A204.1 (cell line): ENCODE measurements around the gene LPAR5.
A peak's percentile ranks its signal among the peaks of the same experiment; 100 is the strongest.

ENCODE experiments used
- FAIRE-seq: peaks from 2 replicates; lab custom pipeline; 2012; peaks lifted over from hg19 to GRCh38; lab: Jason Lieb, UNC

LPAR5 gene

GRCh38 chr12:6635856-6636531 lies at the start of gene LPAR5:
LPAR5 (minus strand) TSS chr12:6635959; CDS start chr12:6621248, 14,711 bp downstream.
- FAIRE-seq: no peak

- no peak for FAIRE-seq
Measured at GRCh38 chr12:6684609-6685008, 48.9 kb upstream of the LPAR5 start.

DNA sequence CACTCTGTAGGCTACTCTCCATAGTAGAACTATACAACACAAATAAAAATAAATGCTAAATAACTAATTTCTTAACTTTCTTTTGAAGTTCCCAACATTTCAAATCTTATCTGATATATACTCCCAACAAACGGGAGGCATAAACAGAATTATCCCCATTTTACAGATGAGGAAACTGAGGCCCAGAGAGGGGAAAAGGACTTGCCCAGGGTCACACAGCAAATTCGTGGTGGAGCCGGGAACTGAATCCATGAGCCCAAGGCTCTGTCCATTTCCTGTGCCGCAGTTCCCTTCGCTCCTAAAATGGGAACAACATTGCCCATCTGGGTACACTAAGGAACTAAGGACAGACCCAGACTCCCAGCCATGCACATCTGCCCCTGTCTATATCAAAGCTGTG lies 41.2 kb upstream of the LPAR5 start:
- no peak for FAIRE-seq

- FAIRE-seq: no peak
Measured at GRCh38 chr12:6672143-6672542, 36.4 kb upstream of the LPAR5 start.

GRCh38 chr12:6667559-6668210 lies 31.9 kb upstream of the LPAR5 start:
- no peak for FAIRE-seq

DNA sequence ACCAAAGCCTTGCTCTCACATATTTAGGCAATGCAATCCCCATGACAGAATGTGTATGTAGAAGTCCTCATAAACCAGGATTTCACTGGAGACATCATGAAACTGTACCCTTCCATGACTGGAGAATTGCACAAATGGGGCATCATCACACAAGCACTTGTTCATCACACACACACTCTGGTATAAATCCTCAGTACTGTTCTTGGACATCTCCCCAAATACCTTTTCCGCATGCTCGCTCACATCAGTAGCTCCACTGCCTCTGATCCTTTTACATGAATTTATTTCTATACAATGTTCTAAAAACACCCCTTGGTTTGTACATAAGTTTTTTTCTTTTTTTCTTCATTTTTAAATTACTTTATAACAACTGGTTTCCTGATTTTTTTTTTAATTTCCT lies 30.5 kb upstream of the LPAR5 start:
- FAIRE-seq: no peak

DNA sequence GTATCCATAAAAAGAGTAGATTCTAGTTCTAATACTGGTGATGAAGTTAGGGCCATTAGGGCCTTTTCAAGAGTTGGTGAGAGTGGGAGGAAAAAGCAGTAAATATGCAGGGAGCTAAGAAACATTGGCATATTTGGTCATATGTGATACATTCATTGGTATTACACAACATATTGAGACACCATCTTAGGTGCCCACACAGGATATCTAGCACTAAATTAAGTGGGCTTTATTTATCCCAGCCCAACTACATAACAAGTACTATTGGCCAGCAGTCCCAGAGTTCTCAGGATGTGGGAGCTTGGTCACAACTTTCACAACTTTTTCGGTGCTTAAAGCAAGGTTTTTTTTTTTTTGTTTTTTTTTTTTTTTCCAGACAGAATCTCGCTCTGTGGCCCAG lies 29.1 kb upstream of the LPAR5 start:
- no peak for FAIRE-seq

DNA sequence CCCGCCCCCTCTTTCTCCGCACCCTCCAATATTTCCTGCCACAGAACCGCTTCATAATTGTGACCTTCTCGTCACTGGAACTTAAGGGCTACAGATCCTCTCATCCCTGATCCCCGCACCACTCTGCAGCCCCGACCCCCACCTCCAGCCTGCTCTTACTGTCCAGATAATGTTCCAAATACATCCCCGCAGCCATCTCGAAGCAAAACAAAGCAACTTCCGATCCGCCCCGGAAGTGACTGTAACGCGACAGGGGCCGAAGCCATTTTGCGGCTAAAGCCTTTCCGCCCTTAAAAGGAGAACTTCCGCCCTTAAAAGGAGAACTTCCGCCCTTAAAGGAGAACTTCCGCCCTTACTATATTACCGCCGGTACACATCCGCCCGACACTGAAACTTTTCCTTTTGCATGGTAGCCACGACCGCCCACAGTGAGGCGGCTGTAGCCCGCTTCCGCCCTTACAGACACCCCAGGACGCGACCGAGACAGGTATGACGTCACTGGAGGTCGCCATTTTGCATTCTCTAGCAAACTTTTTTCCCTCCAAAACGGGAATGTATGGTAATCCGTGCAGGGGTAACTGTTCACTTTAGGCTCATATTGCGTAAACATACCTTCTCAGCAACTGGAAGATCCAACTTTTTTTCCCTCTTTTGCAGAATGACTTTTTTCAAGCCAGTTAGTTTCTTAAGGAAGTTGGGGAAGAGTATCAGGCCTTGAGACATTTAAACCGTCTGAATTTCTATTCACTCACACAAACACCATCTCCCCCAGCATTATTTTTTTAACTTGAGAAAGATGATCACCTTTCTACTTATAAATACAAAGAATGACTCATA lies 27.4 kb upstream of the LPAR5 start, which contains the start of gene ING4:
Gene ING4, minus strand, starts transcription at position 214 of the 837 bp plus-strand sequence. Its CDS starts 18 bp downstream, at position 196.
- peak; percentile 98 for FAIRE-seq

DNA sequence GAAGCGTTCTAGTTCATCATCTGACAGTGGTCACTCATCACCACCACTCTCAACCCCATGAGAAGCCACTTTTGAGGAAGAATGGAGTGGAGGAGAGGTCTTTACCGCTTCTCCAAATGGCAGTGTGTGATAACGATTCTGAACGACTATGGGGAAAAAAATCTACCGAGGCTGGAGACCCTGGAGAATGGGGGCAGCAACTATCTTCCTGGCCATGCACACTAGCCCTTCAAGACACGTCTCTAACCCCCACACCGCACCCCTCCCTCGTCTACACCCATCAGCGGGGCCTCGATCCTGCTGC lies 26.8 kb upstream of the LPAR5 start:
- FAIRE-seq: no peak

DNA sequence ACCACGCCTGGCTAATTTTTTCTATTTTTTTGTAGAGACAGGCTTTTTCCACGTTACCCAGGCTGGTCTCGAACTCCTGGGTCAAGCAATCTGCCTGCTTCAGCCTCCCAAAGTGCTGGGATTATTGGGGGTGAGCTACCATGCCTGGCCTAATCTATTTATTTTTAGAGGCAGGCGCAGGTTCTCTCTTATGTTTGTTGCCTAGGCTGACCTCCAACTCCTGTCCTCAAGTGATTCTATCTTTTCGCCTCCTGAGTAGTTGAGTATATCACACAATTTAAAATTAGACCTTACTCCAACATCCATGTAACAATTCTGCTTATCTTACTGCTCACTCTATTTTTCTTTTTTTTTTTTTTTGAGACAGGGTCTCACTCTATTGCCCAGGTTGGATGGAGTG lies 18.2 kb upstream of the LPAR5 start:
- FAIRE-seq: no peak

DNA sequence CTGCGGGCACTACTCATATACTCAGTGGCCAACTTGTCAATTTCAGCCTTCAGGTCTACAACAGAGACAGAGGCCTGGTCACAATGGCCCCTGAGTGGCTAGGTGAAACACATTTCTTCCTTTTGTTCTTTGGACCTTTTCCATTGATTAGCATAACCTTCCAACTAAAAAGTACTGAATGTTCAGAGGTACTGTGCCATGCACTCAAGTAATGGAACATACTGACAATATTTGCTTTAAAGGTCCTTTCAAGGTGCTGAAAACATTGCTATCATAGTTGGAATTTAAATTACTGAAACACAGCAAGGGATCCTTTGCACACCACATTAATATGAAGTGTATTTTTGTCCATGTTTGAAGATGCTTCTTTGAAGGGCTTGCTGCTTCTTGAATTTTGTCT lies 17.6 kb upstream of the LPAR5 start:
- no peak for FAIRE-seq

DNA sequence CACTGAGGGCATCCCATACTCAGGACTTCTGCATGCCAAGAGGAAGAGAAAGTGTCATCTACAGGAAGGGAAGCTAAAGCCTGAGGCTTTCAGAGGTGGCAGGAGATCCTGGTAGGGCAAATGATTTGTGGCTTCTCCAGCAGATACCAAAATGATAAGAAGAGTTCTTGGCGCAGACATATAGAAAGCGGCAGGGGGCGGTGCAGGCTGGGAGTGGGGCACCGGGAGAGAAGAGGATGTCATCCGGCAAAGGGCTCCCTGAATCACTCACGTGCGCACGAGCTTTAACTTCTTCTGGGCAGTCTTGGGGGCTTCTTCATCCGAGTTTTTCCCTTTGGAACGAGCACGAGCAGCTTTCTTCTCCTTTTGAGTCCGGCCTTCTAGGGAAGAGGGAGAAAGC lies 16.6 kb upstream of the LPAR5 start:
- no peak for FAIRE-seq

- FAIRE-seq: no peak
Measured at GRCh38 chr12:6650832-6651231, 15.1 kb upstream of the LPAR5 start.

- no peak for FAIRE-seq
Measured at GRCh38 chr12:6647083-6647604, 11.4 kb upstream of the LPAR5 start, which contains the start of gene ACRBP. ACRBP (minus strand) TSS chr12:6647432; CDS start chr12:6647366, 66 bp downstream.

- FAIRE-seq: no peak
Measured at GRCh38 chr12:6646276-6647082, 10.7 kb upstream of the LPAR5 start.

GRCh38 chr12:6644903-6645302 lies 9.1 kb upstream of the LPAR5 start:
- FAIRE-seq: no peak

GRCh38 chr12:6644257-6644596 lies 8.5 kb upstream of the LPAR5 start:
- FAIRE-seq: no peak

DNA sequence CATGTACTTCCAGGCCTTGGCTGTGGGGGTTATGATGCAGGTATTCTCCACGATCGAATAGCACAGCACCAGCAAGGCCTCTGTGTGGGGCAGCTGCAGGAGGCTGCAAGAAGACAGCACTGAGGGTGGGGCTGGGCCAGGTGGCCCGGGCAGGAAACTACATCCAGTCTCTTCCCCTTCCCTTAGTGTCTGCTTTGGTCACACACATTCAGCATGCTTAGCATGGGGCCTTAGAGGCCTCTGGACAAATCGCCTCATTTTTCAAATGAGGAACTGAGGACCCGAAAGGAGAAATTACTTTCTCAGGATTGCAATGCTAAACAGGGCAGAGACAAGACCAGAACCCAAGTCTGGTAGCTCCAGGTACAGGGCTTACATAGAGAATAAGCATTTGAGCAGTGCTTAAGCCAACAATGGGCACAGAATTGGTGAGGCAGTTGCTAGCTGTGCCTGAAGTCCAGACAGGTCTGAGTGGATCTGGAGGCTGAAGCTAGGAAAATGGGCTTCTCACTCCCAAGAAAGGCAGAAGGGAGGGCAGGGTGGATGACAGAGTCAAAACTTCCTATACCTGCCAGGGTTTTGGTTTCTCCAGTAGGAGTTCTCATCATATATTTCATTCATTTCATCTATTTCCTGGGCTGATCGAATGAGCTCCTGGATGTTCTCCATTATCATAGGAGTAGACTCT lies 8.0 kb upstream of the LPAR5 start:
- no peak for FAIRE-seq

- FAIRE-seq: no peak
Measured at GRCh38 chr12:6641131-6641530, 5.4 kb upstream of the LPAR5 start.

GRCh38 chr12:6640497-6640896 lies 4.7 kb upstream of the LPAR5 start:
- no peak for FAIRE-seq

GRCh38 chr12:6639151-6639801 lies 3.5 kb upstream of the LPAR5 start:
- no peak for FAIRE-seq
